Activated T-helper 1 cell treated with anti-CD3 and anti-CD28 coated beads, Interleukin-12 subunit alpha, Interleukin-12 subunit beta, Interleukin-2, Interleukin-4 antibody, amounts not matched to agents 30 ng/mL and 10 ng/mL and 1 ng/mL, durations not matched to agents 14 hours and 24 hours and 36 hours (primary cell): ENCODE data around the gene POLR3G. TPM values are rescaled to one million over a fixed set of nuclear protein-coding genes. Genes with fewer than 3 reads are reported as not detected.

Experiments used
- DNase-seq: peaks from one replicate; pipeline ENCODE4 v3.0.0; 2021; ENCODE audit warnings: low spot score
- H3K27ac Mint-ChIP-seq: one replicate; pipeline ENCODE4 v1.8.0; 2021; ENCODE audit warnings: mild to moderate bottlenecking, mixed read lengths
- H3K27me3 Mint-ChIP-seq: one replicate; pipeline ENCODE4 v1.8.0; 2022; ENCODE audit warnings: mild to moderate bottlenecking, moderate library complexity, mixed read lengths; ENCODE audit not compliant: insufficient read depth
- H3K36me3 Mint-ChIP-seq: one replicate; pipeline ENCODE4 v1.8.0; 2021; ENCODE audit warnings: low read depth, mixed read lengths
- H3K4me1 Mint-ChIP-seq: one replicate; pipeline ENCODE4 v1.8.0; 2021; ENCODE audit warnings: low read depth, mixed read lengths
- H3K4me3 Mint-ChIP-seq: one replicate; pipeline ENCODE4 v1.8.0; 2021; ENCODE audit warnings: mild to moderate bottlenecking, moderate library complexity, mixed read lengths
- H3K9me3 Mint-ChIP-seq: one replicate; pipeline ENCODE4 v1.8.0; 2021; ENCODE audit warnings: mixed read lengths
- intact Hi-C: fragments of 100-400 bp; cut with micrococcal nuclease; formaldehyde crosslinking; loops from one replicate; pipeline ENCODE4 v1.15.1; 2024
- total RNA-seq: library from RNA; stranded (reverse); gene quantifications from 2 replicates; pipeline ENCODE4 v1.2.3, GENCODE V29; 2022

The POLR3G gene
- total RNA-seq, 1 donor from 2014 or later, result 18.4 TPM

- Mint-ChIP-seq H3K4me1 (no peaks in the 10 kb centered on the region), H3K27me3 (no peaks in the 10 kb centered on the region), H3K27ac (no peak overlapping the region), H3K9me3 (no peaks in the 10 kb centered on the region), H3K36me3 (peaks cover 28% of the 10 kb centered on the region), H3K4me3 (no peak overlapping the region)
- intact Hi-C loops, result no loop called here
- no peak for DNase-seq
Measured at GRCh38 chr5:90519081-90519480, 44.4 kb downstream of the POLR3G start.

DNA sequence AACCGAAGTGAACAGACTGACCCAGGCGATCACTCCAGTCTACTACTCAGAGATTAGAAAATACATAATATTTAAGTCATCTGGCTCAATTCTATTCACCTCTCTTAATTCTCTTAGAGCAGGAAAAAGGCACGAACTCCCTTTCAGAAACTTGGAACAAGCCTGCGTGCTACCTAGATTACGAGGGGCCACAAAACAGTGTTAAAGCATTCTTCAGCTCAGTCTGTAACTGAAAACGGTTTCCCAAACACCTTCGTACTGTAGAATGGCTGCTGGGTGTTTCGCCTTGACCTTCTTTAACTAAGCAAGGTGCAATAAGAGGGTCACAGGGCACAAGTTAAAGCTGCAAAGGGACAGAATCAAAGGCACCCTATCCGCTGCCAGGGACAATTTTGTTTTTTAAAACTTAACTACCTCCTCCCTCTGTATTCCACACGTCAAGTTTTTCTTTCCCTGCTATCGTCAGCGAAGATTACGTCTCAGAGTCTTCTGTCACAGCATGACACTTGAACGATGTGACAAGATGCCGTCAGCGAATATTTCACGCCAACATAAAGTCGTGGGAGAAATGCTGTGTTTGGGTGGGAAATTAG, 54.0 kb downstream of the POLR3G start:
- H3K4me1 Mint-ChIP-seq, result peaks cover 42% of the 10 kb centered on the region
- H3K27ac Mint-ChIP-seq, result peak overlapping the region; percentile 79
- H3K27me3 Mint-ChIP-seq, result peaks cover 16% of the 10 kb centered on the region
- no peaks in the 10 kb centered on the region for H3K9me3 Mint-ChIP-seq
- DNase-seq, result peak; percentile 12
- H3K36me3 Mint-ChIP-seq, result peaks cover 15% of the 10 kb centered on the region
- peak overlapping the region; percentile 99 for H3K4me3 Mint-ChIP-seq
- intact Hi-C loops, result loop anchor here (1.0 to 10.0 kb wide), 5 partner anchors 54 to 1801 kb away; partner anchors contain the start of genes CETN3, MBLAC2 and POLR3G

- DNase-seq, result peak; percentile 94
- Mint-ChIP-seq H3K4me3 (peak within 1 kb of the TSS; percentile 99), H3K27ac (peak within 1 kb of the TSS; percentile 98), H3K4me1 (peaks cover 42% of the 10 kb centered on the region), H3K9me3 (no peaks in the 10 kb centered on the region), H3K36me3 (peaks cover 13% of the 10 kb centered on the region), H3K27me3 (peaks cover 19% of the 10 kb centered on the region)
- intact Hi-C loops, result loop anchor here (1.0 to 10.0 kb wide), 5 partner anchors 55 to 1802 kb away; partner anchors contain the start of genes CETN3, MBLAC2 and POLR3G
Measured at GRCh38 chr5:90529194-90529938, 54.7 kb downstream of the POLR3G start, which contains the start of gene LYSMD3. TSS of gene LYSMD3 (minus strand) at chr5:90529584. CDS start at chr5:90525289, 4,295 bp downstream.

- intact Hi-C loops, result loop anchor here (1.0 to 10.0 kb wide), 6 partner anchors 56 to 1803 kb away; partner anchors contain the start of genes CETN3, MBLAC2 and POLR3G
- H3K27me3 Mint-ChIP-seq, result peaks cover 19% of the 10 kb centered on the region
- DNase-seq, result no peak
- H3K4me3 Mint-ChIP-seq, result peak overlapping the region; percentile 99
- H3K27ac Mint-ChIP-seq, result peak overlapping the region; percentile 98
- H3K4me1 Mint-ChIP-seq, result peaks cover 39% of the 10 kb centered on the region
- peaks cover 11% of the 10 kb centered on the region for H3K36me3 Mint-ChIP-seq
- H3K9me3 Mint-ChIP-seq, result no peaks in the 10 kb centered on the region
Measured at GRCh38 chr5:90529939-90530677, 55.4 kb downstream of the POLR3G start.

- no peak overlapping the region for H3K27ac Mint-ChIP-seq
- peaks cover 26% of the 10 kb centered on the region for H3K27me3 Mint-ChIP-seq
- H3K4me3 Mint-ChIP-seq, result no peak overlapping the region
- peaks cover 10% of the 10 kb centered on the region for H3K36me3 Mint-ChIP-seq
- intact Hi-C loops, result loop anchor here (1.0 kb wide), 1 partner anchor 92 kb away; no protein-coding TSS in a partner anchor
- no peaks in the 10 kb centered on the region for H3K9me3 Mint-ChIP-seq
- H3K4me1 Mint-ChIP-seq, result peaks cover 38% of the 10 kb centered on the region
- DNase-seq, result no peak
Measured at GRCh38 chr5:90530736-90531487, 56.2 kb downstream of the POLR3G start.

DNA sequence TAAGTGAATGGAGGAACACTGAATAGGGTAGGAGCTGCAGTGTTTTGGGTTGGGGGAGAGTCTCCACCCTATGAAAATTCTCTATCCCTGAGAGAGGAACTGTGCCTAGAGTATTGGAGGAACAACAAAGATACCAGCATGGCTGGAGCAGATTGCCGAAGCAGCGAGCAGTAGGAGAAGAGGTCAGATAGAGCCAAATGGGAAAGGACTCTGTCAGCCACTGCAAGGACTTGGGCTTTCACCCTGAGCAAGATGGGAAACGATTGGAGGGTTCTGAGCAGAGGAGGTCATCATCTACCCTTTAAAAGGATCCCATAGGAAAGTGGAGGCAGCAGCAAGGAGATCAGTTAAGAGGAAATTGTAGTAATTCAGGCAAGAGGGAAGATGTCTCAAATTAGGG, 59.1 kb downstream of the POLR3G start:
- H3K27ac Mint-ChIP-seq, result no peak overlapping the region
- H3K27me3 Mint-ChIP-seq, result peaks cover 41% of the 10 kb centered on the region
- no peaks in the 10 kb centered on the region for H3K36me3 Mint-ChIP-seq
- H3K4me3 Mint-ChIP-seq, result no peak overlapping the region
- H3K4me1 Mint-ChIP-seq, result peaks cover 11% of the 10 kb centered on the region
- DNase-seq, result no peak
- intact Hi-C loops, result no loop called here
- no peaks in the 10 kb centered on the region for H3K9me3 Mint-ChIP-seq

GRCh38 chr5:90534922-90535321, 60.3 kb downstream of the POLR3G start:
- Mint-ChIP-seq H3K9me3 (no peaks in the 10 kb centered on the region), H3K36me3 (no peaks in the 10 kb centered on the region), H3K27me3 (peaks cover 48% of the 10 kb centered on the region), H3K4me1 (peaks cover 7% of the 10 kb centered on the region), H3K27ac (no peak overlapping the region), H3K4me3 (no peak overlapping the region)
- intact Hi-C loops, result no loop called here
- DNase-seq, result no peak

DNA sequence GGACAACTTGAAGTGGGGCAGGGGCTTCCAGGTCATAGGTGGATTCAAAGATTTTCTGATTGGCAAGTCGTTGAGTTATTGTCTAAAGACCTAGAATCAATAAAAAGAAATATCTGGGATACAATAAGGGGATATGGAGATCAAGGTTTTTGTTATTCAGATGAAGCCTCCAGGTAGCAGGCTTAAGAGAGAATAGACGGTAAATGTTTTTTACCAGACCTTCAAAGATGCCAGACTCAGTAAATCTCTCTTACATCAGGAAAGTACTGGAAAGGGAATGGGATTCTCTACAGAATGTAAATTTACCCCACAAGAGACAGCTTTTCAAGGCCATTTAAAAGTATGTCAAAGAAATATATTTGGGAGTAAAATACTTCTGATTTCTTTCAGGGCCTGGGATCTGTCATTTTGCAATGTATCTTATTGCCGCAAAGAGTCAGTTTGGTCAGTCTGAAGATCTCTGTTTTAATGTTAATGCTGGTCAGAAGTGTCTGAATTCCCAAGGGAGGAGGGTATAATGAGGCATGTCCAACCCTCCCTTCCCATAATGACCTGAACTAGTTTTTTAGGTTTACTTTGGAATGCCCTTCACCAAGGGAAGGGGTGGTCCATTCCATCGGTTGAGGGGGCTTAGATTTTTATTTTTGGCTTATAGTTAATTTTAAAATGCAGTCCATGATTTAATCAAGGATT, 68.3 kb downstream of the POLR3G start:
- Mint-ChIP-seq H3K27ac (no peak overlapping the region), H3K27me3 (peaks cover 24% of the 10 kb centered on the region)

GRCh38 chr5:90545511-90545910, 70.8 kb downstream of the POLR3G start:
- H3K4me3 Mint-ChIP-seq, result no peak overlapping the region
- intact Hi-C loops, result no loop called here
- H3K4me1 Mint-ChIP-seq, result no peaks in the 10 kb centered on the region
- no peaks in the 10 kb centered on the region for H3K9me3 Mint-ChIP-seq
- no peaks in the 10 kb centered on the region for H3K36me3 Mint-ChIP-seq
- DNase-seq, result no peak
- H3K27me3 Mint-ChIP-seq, result peaks cover 12% of the 10 kb centered on the region
- H3K27ac Mint-ChIP-seq, result no peak overlapping the region

More for the DNA sequence above, 68.3 kb downstream of the POLR3G start:
- Mint-ChIP-seq H3K4me1 (no peaks in the 10 kb centered on the region), H3K4me3 (no peak overlapping the region), H3K9me3 (no peaks in the 10 kb centered on the region), H3K36me3 (no peaks in the 10 kb centered on the region)
- intact Hi-C loops, result no loop called here
- no peak for DNase-seq

- Mint-ChIP-seq H3K36me3 (no peaks in the 10 kb centered on the region), H3K27me3 (peaks cover 11% of the 10 kb centered on the region), H3K9me3 (no peaks in the 10 kb centered on the region), H3K4me1 (no peaks in the 10 kb centered on the region), H3K27ac (no peak overlapping the region), H3K4me3 (no peak overlapping the region)
- intact Hi-C loops, result no loop called here
- no peak for DNase-seq
Measured at GRCh38 chr5:90546216-90546837, 71.7 kb downstream of the POLR3G start.

DNA sequence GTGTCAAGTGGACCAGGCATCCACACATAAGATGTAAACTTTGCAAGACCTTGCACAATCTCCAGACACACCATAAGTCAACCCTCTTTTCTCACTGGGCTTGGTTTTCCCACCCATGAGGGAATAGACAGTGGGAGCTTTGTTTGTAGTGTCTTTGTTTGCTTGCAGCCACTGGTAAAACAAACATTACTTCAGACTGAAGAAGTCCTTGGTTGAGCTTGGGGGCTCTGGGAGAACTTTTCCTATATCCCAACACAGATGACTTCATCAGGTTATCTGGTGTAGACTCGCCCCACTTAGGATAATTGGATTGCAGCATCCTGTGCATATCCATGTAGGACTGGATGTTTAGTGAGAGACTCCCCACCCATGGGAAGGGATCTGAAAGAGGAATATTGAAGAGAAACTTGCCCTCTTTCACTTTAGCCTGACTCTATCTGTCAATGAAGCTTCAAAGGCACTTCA, 72.4 kb downstream of the POLR3G start:
- Mint-ChIP-seq H3K9me3 (no peaks in the 10 kb centered on the region), H3K36me3 (no peaks in the 10 kb centered on the region), H3K27me3 (peaks cover 7% of the 10 kb centered on the region), H3K4me3 (no peak overlapping the region), H3K4me1 (no peaks in the 10 kb centered on the region), H3K27ac (no peak overlapping the region)
- no peak for DNase-seq
- intact Hi-C loops, result no loop called here
